Measurements from ENCODE around the gene GNG5. TPM values are rescaled to one million over a fixed set of nuclear protein-coding genes. Genes with fewer than 3 reads are reported as not detected.

The GNG5 gene
- total RNA-seq, 1 donor from 2014 or later = 93.6 TPM

GRCh38 chr1:84480650-84481049 lies 25.7 kb downstream of the GNG5 start:
- TF ChIP-seq CTCF (IDR thresholded peaks at IDR 0.05; ENCODE audit: insufficient read depth, low read length, poor library complexity, severe bottlenecking) = no peak
- no peaks in the 10 kb centered on the region for H3K36me3 ChIP-seq (ENCODE audit: control insufficient read depth, insufficient read depth, low read length)
- H3K4me3 ChIP-seq (ENCODE audit: low read depth, low read length) = no peak overlapping the region
- no peaks in the 10 kb centered on the region for H3K27me3 ChIP-seq (ENCODE audit: control insufficient read depth, insufficient read depth, low read length)
- DNase-seq (ENCODE audit: low read depth) = no peak

GRCh38 chr1:84479998-84480397 lies 26.4 kb downstream of the GNG5 start:
- no peaks in the 10 kb centered on the region for H3K27me3 ChIP-seq (ENCODE audit: control insufficient read depth, insufficient read depth, low read length)
- TF ChIP-seq CTCF (IDR thresholded peaks at IDR 0.05; ENCODE audit: insufficient read depth, low read length, poor library complexity, severe bottlenecking) = no peak
- DNase-seq (ENCODE audit: low read depth) = no peak
- peak overlapping the region; percentile 85 for H3K4me3 ChIP-seq (ENCODE audit: low read depth, low read length)
- no peaks in the 10 kb centered on the region for H3K36me3 ChIP-seq (ENCODE audit: control insufficient read depth, insufficient read depth, low read length)

GRCh38 chr1:84478876-84479868 lies 27.2 kb downstream of the GNG5 start, which contains the start of gene RPF1:
RPF1 (plus strand) TSS chr1:84479266; CDS start chr1:84479282, 16 bp downstream.
- no peaks in the 10 kb centered on the region for H3K27me3 ChIP-seq (ENCODE audit: control insufficient read depth, insufficient read depth, low read length)
- no peak for TF ChIP-seq CTCF (IDR thresholded peaks at IDR 0.05; ENCODE audit: insufficient read depth, low read length, poor library complexity, severe bottlenecking)
- peak within 1 kb of the TSS; percentile 85 for H3K4me3 ChIP-seq (ENCODE audit: low read depth, low read length)
- DNase-seq (ENCODE audit: low read depth) = peak; percentile 32
- H3K36me3 ChIP-seq (ENCODE audit: control insufficient read depth, insufficient read depth, low read length) = no peaks in the 10 kb centered on the region

DNA sequence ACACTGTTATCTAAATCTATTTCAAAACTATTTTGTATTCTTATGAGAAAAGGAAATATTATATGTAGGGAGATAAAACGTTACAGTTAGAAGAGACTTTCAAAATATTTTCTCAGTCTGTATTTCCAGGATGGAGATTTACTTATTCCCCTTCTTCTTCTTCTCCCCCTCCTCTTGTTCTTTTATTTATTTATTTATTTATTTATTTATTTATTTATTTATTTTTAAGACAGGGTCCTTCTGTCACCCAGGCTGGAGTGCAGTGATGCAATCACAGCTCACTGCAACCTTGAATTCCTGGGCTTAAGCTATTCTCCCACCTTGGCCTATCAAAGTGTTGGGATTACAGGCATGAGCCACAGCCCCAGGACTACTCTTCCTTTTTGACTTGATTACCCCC lies 30.2 kb downstream of the GNG5 start:
- no peak for TF ChIP-seq CTCF (IDR thresholded peaks at IDR 0.05; ENCODE audit: insufficient read depth, low read length, poor library complexity, severe bottlenecking)
- no peaks in the 10 kb centered on the region for H3K27me3 ChIP-seq (ENCODE audit: control insufficient read depth, insufficient read depth, low read length)

GRCh38 chr1:84467298-84467697 lies 39.1 kb downstream of the GNG5 start:
- no peaks in the 10 kb centered on the region for H3K36me3 ChIP-seq (ENCODE audit: control insufficient read depth, insufficient read depth, low read length)
- no peaks in the 10 kb centered on the region for H3K27me3 ChIP-seq (ENCODE audit: control insufficient read depth, insufficient read depth, low read length)
- H3K4me3 ChIP-seq (ENCODE audit: low read depth, low read length) = no peak overlapping the region
- no peak for DNase-seq (ENCODE audit: low read depth)
- no peak for TF ChIP-seq CTCF (IDR thresholded peaks at IDR 0.05; ENCODE audit: insufficient read depth, low read length, poor library complexity, severe bottlenecking)

More for the DNA sequence above, 30.2 kb downstream of the GNG5 start:
- Histone ChIP-seq H3K4me3 (ENCODE audit: low read depth, low read length) (no peak overlapping the region), H3K36me3 (ENCODE audit: control insufficient read depth, insufficient read depth, low read length) (no peaks in the 10 kb centered on the region)
- DNase-seq (ENCODE audit: low read depth) = no peak
